Endothelial cell of umbilical vein (primary cell): ENCODE results near the gene CXXC4. TPM values are rescaled to one million over a fixed set of nuclear protein-coding genes. Genes with fewer than 3 reads are reported as not detected.

Experiments used
- BruUV-seq: library from RNA; stranded (reverse); fragments of 400-500 nt; replicated peaks from 2 replicates; lab custom pipeline; 2021; lab: Mats Ljungman, UMichigan
- CTCF ChIA-PET: fragments of 300-600, 350-600 bp; sonication (Branson Sonifier 250); formaldehyde crosslinking; loops from one replicate; lab custom pipeline; 2021; ENCODE audit warnings: antibody characterized with exemption, inconsistent platforms; lab: Charles Lee
- POLR2A ChIA-PET: fragments of 300-600, 350-600 bp; sonication (Branson Sonifier 250); formaldehyde crosslinking; loops from one replicate; lab custom pipeline; 2021; ENCODE audit warnings: antibody characterized with exemption, inconsistent platforms; lab: Charles Lee
- DNase-seq: peaks from one replicate; pipeline ENCODE4 v3.0.0-alpha.2; 2011; ENCODE audit warnings: low read depth, low spot score
- FAIRE-seq: peaks from 2 replicates; lab custom pipeline; 2011; peaks lifted over from hg19 to GRCh38; lab: Jason Lieb, UNC
- H2AFZ ChIP-seq: 2 replicates; pipeline ENCODE4 v1.6.0; 2012; ENCODE audit warnings: low read depth, low read length, control low read depth, inconsistent platforms
- H3K27ac ChIP-seq: 2 replicates; pipeline ENCODE4 v1.5.1; 2011; ENCODE audit warnings: low read depth, mild to moderate bottlenecking, control low read depth, low read length, moderate library complexity; ENCODE audit not compliant: insufficient read depth
- H3K27me3 ChIP-seq, 2 experiments: 2 replicates each; pipeline versions ENCODE4 v1.6.0 to v1.6.1; 2011; ENCODE audit warnings: low read length in 2 of 2, mixed read lengths in 1 of 2; ENCODE audit not compliant: control insufficient read depth in 2 of 2, insufficient read depth in 2 of 2
- H3K36me3 ChIP-seq, 2 experiments: 2 replicates in 1 of 2; 3 replicates in 1 of 2; pipeline ENCODE4 v1.5.1; 2011; ENCODE audit warnings: low read length in 2 of 2, mild to moderate bottlenecking in 1 of 2, moderate library complexity in 1 of 2; ENCODE audit not compliant: control insufficient read depth in 2 of 2, insufficient read depth in 2 of 2; ENCODE audit errors: extremely low read depth in 1 of 2
- H3K4me1 ChIP-seq: 3 replicates; pipeline ENCODE4 v1.5.1; 2011; ENCODE audit warnings: mild to moderate bottlenecking, low read length; ENCODE audit not compliant: control insufficient read depth, insufficient read depth; ENCODE audit errors: extremely low read depth
- H3K4me2 ChIP-seq: 2 replicates; pipeline ENCODE4 v1.6.1; 2011; ENCODE audit warnings: low read length, control low read depth, mixed read lengths; ENCODE audit not compliant: insufficient read depth
- H3K4me3 ChIP-seq, 3 experiments: fragments of 200-600 bp in 1 of 3; sonication (generic), shearing (Covaris generic) in 1 of 3; replicated peaks in 1 of 3; 2 replicates each; pipeline ENCODE4 v1.5.1; 2011 to 2016; ENCODE audit warnings: control low read depth in 3 of 3, low read length in 3 of 3, mild to moderate bottlenecking in 2 of 3, inconsistent platforms in 1 of 3, low read depth in 1 of 3, moderate library complexity in 1 of 3; ENCODE audit not compliant: insufficient read depth in 1 of 3
- H3K79me2 ChIP-seq: 2 replicates; pipeline ENCODE4 v1.6.0; 2012; ENCODE audit warnings: low read length, inconsistent platforms; ENCODE audit not compliant: control insufficient read depth, insufficient read depth
- H3K9ac ChIP-seq: replicated peaks from 2 replicates; pipeline ENCODE3; 2011; ENCODE audit warnings: low read length, control low read depth; ENCODE audit not compliant: insufficient read depth; ENCODE audit errors: extremely low read depth
- H3K9me1 ChIP-seq: replicated peaks from 3 replicates; pipeline ENCODE4 v1.6.0; 2011; ENCODE audit warnings: mild to moderate bottlenecking, low read length; ENCODE audit not compliant: control insufficient read depth, insufficient read depth; ENCODE audit errors: extremely low read depth
- H3K9me3 ChIP-seq: replicated peaks from 2 replicates; pipeline ENCODE4 v1.5.1; 2012; ENCODE audit warnings: low read length, inconsistent platforms; ENCODE audit not compliant: control insufficient read depth, insufficient read depth
- H4K20me1 ChIP-seq: replicated peaks from 2 replicates; pipeline ENCODE3; 2011; ENCODE audit warnings: mild to moderate bottlenecking, low read length; ENCODE audit not compliant: control insufficient read depth, insufficient read depth; ENCODE audit errors: extremely low read depth
- EZH2 ChIP-seq: IDR thresholded peaks from 2 replicates; pipeline ENCODE4 v1.6.1; 2012; ENCODE audit warnings: borderline replicate concordance, low read depth, mild to moderate bottlenecking, moderate library complexity, low read length, inconsistent platforms; ENCODE audit not compliant: severe bottlenecking
- FOS ChIP-seq: IDR thresholded peaks from 2 replicates; pipeline ENCODE4 v1.6.1; 2011; ENCODE audit warnings: mild to moderate bottlenecking, low read length, moderate library complexity, borderline replicate concordance; ENCODE audit not compliant: insufficient read depth
- GATA2 ChIP-seq: IDR thresholded peaks from 2 replicates; pipeline ENCODE4 v1.7.0; 2011; ENCODE audit warnings: low read depth, mild to moderate bottlenecking, moderate library complexity, mixed read lengths, low read length; ENCODE audit not compliant: insufficient read length, insufficient read depth
- JUN ChIP-seq: IDR thresholded peaks from 2 replicates; pipeline ENCODE4 v1.6.1; 2011; ENCODE audit warnings: borderline replicate concordance, low read depth; ENCODE audit not compliant: insufficient read length, insufficient read depth
- MYC ChIP-seq: IDR thresholded peaks from one replicate; pipeline ENCODE4 v1.6.1; 2011; ENCODE audit warnings: mild to moderate bottlenecking, low read depth, low read length
- POLR2A ChIP-seq: IDR thresholded peaks from 2 replicates; pipeline ENCODE4 v1.6.1; 2012; ENCODE audit warnings: low read depth, mild to moderate bottlenecking, control low read depth, low read length
- POLR2AphosphoS5 ChIP-seq: IDR thresholded peaks from 2 replicates; pipeline ENCODE4 v1.6.1; 2012; ENCODE audit warnings: low read depth, mild to moderate bottlenecking, control low read depth, low read length, moderate library complexity; ENCODE audit not compliant: insufficient read depth
- dilution Hi-C: fragments of 300-500 bp; cut with MboI; formaldehyde crosslinking; loops from one replicate; pipeline ENCODE4 v1.15.0; 2019; ENCODE audit warnings: low sequenced_read_pairs; ENCODE audit not compliant: extremely low pct_ligation_motif_present
- intact Hi-C: fragments of 100-400 bp; cut with micrococcal nuclease; formaldehyde crosslinking; loops from one replicate; pipeline ENCODE4 v1.10.0; 2022
- polyA plus RNA-seq, 4 experiments: library from polyadenylated mRNA; depleted of rRNA in 3 of 4; stranded (reverse) in 3 of 4; unstranded in 1 of 4; fragments of >200 nt; gene quantifications; 2 replicates each; pipeline versions ENCODE4 v1.2.1 to v1.2.3, GENCODE V29; 2011 to 2012; ENCODE audit warnings: missing spikeins in 1 of 4
- total RNA-seq: library from RNA; stranded (reverse); gene quantifications from 2 replicates; pipeline ENCODE4 v1.2.3, GENCODE V29; 2021
- TF ChIP-seq, protein P1 (sequence below): IDR thresholded peaks from 2 replicates; pipeline ENCODE4 v1.6.1; 2011; ENCODE audit not compliant: insufficient read depth, insufficient read length
- TF ChIP-seq, protein P2 (sequence below), 2 donors: IDR thresholded peaks; 1 replicate in 1 of 2; 2 replicates in 1 of 2; pipeline ENCODE4 v1.5.1; 2011; ENCODE audit warnings: low read length in 2 of 2, mild to moderate bottlenecking in 2 of 2, moderate library complexity in 2 of 2, control low read depth in 1 of 2, inconsistent platforms in 1 of 2, low read depth in 1 of 2; ENCODE audit not compliant: insufficient read depth in 1 of 2; ENCODE audit errors: extremely low read depth in 1 of 2

The CXXC4 gene
- total and polyA plus RNA-seq, 2 donors (not counting 3 experiments of a cell fraction or from before 2014, with no cell fraction given), result not detected

DNA sequence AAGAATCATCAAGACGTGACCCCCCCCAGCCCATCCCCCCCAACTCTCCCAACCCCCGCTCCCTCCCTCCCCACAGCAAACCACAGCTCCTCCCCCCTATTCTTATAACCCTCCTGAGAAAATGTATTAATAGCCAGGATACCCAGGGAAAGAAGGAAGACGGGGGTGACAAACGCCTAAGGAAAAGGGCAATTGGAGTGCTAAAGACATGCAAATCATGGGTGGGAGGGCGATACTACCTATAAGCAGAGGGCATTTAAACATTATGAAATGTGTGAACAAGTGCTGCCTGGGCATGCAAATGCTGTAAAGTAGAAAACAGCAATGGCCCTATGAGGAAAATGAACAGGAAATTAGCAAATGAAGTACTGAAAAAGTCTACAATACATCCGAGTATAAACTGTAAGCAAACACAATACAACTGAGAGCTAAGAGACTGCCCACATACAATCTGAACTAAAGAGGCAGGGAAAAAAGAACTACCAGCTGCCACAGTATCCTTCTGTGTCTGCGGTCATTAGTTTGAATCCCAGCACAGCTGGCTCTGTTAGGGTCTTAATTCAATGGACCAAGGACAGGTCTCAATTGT is 2.4 kb downstream of the CXXC4 start:
- Histone ChIP-seq H3K36me3 (no peaks in the 10 kb centered on the region), H3K4me2 (no peak overlapping the region), H4K20me1 (no peaks in the 10 kb centered on the region), H3K4me1 (peaks cover 11% of the 10 kb centered on the region), H3K9me3 (no peaks in the 10 kb centered on the region), H2AFZ (no peak overlapping the region), H3K9ac (no peak overlapping the region), H3K9me1 (no peaks in the 10 kb centered on the region), H3K27ac (no peak overlapping the region), H3K79me2 (no peaks in the 10 kb centered on the region), H3K4me3 (no peak overlapping the region), H3K27me3 (peaks cover 9 to 43% of the 10 kb centered on the region in 2 experiments)
- dilution Hi-C loops, result no loop called here
- no TSS peak for BruUV-seq
- no peak for FAIRE-seq
- intact Hi-C loops, result no loop called here
- TF ChIP-seq, protein P1, sequence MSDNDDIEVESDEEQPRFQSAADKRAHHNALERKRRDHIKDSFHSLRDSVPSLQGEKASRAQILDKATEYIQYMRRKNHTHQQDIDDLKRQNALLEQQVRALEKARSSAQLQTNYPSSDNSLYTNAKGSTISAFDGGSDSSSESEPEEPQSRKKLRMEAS, result no peak
- TF ChIP-seq JUN (no peak), POLR2A (no peak), GATA2 (no peak), MYC (no peak), EZH2 (no peak), POLR2AphosphoS5 (no peak), FOS (no peak)
- TF ChIP-seq, protein P2, sequence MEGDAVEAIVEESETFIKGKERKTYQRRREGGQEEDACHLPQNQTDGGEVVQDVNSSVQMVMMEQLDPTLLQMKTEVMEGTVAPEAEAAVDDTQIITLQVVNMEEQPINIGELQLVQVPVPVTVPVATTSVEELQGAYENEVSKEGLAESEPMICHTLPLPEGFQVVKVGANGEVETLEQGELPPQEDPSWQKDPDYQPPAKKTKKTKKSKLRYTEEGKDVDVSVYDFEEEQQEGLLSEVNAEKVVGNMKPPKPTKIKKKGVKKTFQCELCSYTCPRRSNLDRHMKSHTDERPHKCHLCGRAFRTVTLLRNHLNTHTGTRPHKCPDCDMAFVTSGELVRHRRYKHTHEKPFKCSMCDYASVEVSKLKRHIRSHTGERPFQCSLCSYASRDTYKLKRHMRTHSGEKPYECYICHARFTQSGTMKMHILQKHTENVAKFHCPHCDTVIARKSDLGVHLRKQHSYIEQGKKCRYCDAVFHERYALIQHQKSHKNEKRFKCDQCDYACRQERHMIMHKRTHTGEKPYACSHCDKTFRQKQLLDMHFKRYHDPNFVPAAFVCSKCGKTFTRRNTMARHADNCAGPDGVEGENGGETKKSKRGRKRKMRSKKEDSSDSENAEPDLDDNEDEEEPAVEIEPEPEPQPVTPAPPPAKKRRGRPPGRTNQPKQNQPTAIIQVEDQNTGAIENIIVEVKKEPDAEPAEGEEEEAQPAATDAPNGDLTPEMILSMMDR (IDR thresholded peaks at IDR 0.05; ENCODE audit: extremely low read depth in 1 of 2, insufficient read depth in 1 of 2, low read depth in 1 of 2, low read length in 2 of 2), result no peak
- DNase-seq, result peak; percentile 16
- POLR2A ChIA-PET, result no interaction called here
- CTCF ChIA-PET, result no interaction called here
